GM12892 (cell line): ENCODE results near the gene FCHO2.
"Not testable (repeated sequence)": the region's sequence is repeated elsewhere in the genome, so short reads cannot be mapped to it uniquely, and the experiment has no call there.

Experiments
- POLR2A ChIP-seq: IDR thresholded peaks from 2 replicates; pipeline ENCODE4 v1.6.1; 2011; ENCODE audit warnings: low read depth, low read length, control low read depth
- POLR2AphosphoS5 ChIP-seq: IDR thresholded peaks from 2 replicates; pipeline ENCODE4 v1.6.1; 2011; ENCODE audit warnings: low read depth, low read length, control low read depth
- TAF1 ChIP-seq: IDR thresholded peaks from 2 replicates; pipeline ENCODE4 v1.6.1; 2011; ENCODE audit warnings: low read depth, mild to moderate bottlenecking, control low read depth, low read length, borderline replicate concordance

GRCh38 chr5:72934953-72935725 is 20.7 kb upstream of the FCHO2 start:
- not testable (repeated sequence) for TF ChIP-seq POLR2AphosphoS5, TAF1, POLR2A
